ENCODE results near the gene SH3D19.

DNA sequence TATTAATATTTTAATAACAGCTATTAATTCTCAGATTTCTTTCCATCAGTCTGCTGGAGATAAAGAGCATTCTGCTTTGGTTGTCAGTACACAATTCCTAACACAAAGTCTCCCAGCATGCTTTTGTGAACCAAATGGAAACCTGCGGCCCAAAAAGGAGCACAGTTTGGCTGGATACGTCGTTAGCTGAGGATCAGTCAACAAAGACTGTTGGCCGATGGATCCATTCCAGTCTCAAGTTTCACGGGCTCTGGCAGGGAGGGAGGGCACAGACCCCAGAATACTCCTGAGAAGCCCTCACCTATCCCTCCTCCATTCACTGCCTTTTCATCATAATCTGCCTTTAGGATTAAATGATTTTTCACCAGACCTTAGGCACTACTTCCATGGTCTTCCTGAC, 74.7 kb downstream of the SH3D19 start:
- TF ChIP-seq, protein P1, sequence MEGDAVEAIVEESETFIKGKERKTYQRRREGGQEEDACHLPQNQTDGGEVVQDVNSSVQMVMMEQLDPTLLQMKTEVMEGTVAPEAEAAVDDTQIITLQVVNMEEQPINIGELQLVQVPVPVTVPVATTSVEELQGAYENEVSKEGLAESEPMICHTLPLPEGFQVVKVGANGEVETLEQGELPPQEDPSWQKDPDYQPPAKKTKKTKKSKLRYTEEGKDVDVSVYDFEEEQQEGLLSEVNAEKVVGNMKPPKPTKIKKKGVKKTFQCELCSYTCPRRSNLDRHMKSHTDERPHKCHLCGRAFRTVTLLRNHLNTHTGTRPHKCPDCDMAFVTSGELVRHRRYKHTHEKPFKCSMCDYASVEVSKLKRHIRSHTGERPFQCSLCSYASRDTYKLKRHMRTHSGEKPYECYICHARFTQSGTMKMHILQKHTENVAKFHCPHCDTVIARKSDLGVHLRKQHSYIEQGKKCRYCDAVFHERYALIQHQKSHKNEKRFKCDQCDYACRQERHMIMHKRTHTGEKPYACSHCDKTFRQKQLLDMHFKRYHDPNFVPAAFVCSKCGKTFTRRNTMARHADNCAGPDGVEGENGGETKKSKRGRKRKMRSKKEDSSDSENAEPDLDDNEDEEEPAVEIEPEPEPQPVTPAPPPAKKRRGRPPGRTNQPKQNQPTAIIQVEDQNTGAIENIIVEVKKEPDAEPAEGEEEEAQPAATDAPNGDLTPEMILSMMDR (IDR thresholded peaks at IDR 0.05) = no peak
- TF ChIP-seq POLR2A (IDR thresholded peaks at IDR 0.05) = no peak

Data from uterus (tissue), 2 donors.